ENCODE measurements around the gene PNMA6E.

Gene PNMA6E

GRCh38 chrX:153401133-153401764, at the start of gene PNMA6E:
PNMA6E (minus strand) TSS chrX:153401350; CDS start chrX:153398849, 2,501 bp downstream.
- DNase-seq (ENCODE audit: low spot score): no peak

- DNase-seq (ENCODE audit: low spot score): no peak
Measured at GRCh38 chrX:153450949-153451277, 49.8 kb upstream of the PNMA6E start.

- no peak for DNase-seq (ENCODE audit: low spot score)
Measured at GRCh38 chrX:153450114-153450948, 49.2 kb upstream of the PNMA6E start.

DNA sequence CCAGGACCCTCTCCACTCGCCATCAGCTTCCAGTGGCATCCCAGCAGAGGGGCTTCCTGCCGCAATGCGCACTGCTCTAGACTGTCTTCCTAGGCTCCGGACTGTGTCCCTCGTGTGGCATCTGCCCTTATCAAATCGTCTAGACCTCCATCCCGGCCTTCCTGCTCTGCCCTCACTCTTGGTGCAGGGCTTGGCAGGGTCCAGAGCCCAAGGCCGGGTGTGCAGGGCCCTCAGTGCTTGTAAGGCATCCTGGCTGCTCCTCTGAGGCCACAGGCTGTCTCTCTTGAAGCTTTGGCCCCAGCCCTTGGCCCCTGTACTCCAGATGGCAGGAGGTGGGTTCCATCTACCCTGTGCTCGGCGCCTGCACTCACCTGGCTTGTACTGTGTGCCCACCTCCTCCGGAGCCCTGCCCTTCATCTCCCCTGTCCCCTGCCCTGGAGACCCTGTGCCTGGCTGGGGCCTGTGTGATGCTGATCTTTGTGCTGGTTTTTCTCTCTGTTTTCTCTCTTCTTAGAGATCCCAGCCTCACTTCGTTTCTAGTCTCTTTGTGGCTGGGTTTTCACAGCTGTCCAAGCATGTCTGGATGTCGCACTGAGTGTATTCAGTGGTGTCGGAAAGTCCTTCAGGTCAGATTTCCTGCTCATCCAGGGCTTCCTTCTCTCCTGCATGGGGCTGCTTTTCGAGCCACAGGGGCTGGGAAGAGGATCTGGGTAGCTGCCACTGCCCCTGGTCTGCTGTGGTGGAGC, 48.4 kb upstream of the PNMA6E start:
- DNase-seq (ENCODE audit: low spot score): no peak

- DNase-seq (ENCODE audit: low spot score): no peak
Measured at GRCh38 chrX:153448556-153449367, 47.6 kb upstream of the PNMA6E start.

DNA sequence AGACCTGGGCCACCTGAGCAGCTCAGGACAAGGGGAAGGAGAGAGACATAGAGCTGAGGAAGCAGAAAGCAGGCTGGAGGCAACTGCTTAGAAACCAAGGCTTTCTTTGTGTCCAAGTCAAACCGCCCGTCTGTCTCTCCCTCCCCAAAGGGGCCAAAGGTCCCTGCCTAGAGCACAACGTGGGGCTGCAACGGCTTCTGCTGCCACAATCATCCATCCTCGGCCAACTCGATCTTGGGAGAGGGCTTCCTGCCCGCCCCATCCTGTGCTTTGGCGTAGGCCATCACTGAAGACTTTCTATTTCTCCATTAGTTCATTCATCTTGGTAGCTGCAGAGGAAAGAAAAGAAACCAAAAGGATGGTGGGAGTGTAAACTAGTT, 46.4 kb upstream of the PNMA6E start:
- DNase-seq (ENCODE audit: low spot score): no peak

DNA sequence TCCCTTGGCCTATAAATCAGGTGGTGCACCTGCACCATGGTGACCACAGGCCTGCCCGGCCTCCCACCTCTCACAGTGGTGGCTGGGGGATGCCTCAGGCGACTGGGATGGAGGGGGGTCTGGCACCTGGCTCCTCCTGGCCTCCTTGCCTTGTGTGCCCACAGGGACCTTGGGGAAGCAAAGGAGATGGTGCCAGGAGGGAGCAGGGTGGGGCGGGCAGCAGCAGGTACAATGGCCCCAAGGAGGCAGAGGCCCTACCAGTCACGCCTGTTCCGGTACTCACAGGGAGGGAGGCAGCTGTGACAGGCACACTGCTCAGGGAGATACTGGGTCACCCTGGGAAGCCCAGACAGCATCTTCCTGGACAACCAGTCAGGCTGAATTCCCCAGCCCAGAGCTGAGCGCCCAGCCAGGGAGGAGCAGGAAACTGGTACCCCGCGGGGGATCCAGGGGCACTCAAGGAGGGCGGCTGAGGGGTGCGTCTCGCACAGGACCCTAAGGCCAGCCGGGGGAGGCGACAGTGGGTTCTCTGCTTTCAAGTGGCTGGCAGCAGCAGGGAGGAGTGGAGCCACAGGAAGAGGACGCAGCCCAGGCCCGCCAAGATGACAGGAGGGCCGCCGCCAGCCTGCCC, 45.9 kb upstream of the PNMA6E start:
- DNase-seq (ENCODE audit: low spot score): no peak

DNA sequence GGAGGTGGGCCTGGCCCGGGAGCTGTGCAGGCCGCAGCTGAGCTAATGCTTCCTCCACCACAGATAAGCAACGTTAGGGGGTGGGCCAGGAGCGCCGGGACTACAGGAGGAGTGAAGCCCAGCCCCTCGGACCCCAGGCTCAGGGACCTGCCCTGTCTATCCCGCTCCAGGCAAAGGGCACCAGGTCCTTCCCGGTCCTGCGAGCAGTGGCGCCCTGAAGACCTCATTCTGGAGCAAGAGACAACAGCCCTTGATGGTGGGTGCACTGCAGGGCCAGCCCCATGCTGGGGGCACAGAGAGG, 45.4 kb upstream of the PNMA6E start:
- DNase-seq (ENCODE audit: low spot score): no peak

- no peak for DNase-seq (ENCODE audit: low spot score)
Measured at GRCh38 chrX:153445856-153446635, 44.9 kb upstream of the PNMA6E start, which contains the start of gene TREX2. TREX2 (minus strand) TSS chrX:153446056; CDS start chrX:153445430, 626 bp downstream.

GRCh38 chrX:153445106-153445855, 44.1 kb upstream of the PNMA6E start:
- no peak for DNase-seq (ENCODE audit: low spot score)

DNA sequence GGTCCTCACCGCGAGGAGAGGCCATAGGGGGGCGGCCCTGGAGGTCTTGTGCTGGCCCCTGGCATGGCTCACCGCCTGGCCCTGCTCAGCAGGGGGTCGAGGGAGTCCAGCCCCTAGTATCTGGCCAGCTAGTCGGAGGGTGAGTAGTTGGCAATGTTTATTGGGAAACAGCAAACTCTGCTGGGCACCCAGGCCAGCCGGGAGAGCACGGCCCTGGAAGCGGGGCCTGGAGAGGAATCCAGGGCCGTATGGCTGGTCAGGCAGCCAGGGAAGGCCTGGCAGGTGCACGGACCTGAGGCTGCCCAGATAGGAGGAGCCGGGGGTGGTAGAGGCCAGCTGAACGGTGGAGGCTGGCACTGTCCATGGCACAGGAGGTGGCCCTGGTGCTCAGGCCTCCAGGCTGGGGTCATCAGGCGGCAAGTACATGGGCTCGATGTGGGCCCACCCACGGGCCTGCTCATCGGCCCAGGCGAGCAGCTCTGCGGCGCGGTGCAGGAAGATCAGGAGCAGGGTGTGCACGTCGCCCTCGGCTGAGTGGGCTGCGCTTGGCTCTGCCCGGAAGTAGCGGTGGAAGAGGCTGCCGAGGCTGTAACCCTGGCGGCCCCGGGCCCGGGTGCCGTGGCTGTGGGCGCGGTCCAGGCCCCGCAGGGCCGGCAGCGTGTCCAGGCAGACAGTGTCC, 43.3 kb upstream of the PNMA6E start:
- no peak for DNase-seq (ENCODE audit: low spot score)

DNA sequence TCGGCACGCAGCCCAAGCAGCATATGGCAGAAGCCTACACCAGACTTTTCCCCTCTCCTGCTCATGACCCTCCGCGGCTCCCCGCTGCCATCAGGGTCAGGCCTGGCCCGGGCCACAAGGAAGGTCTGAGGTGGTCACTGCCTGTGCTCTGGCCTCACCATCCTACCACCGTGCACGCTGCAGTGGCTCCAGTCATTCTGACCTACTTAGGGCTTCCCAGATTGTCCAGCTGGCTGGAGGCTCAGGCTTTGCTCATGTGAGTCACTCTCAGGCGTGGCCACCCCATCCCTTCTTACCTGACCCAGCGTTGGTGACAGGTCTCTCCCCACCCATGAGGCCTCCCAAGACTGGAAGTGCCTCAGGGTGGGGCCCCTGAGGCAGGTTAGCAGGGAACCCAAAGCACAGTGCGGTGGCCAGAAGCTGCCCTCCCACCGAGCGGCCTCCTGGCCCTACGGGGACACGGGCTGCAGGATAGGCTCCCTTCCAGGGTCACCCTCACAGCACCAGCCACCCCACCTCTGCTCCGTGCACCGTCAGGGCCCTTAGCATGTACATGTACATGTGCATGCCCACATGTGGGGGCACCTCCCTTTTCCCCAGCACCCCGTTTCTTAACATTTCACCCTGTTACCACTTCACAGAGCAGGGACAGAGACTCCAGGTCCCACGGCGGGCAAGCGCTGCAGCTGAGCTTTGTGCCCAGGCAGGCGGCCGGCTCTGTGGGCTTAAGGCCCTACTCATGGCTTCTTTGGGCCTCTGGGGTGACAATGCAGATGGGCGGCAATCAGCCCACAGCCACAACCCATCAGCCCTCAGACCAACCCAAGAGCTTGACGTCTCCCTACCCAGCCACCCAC, 42.6 kb upstream of the PNMA6E start:
- DNase-seq (ENCODE audit: low spot score): no peak

DNA sequence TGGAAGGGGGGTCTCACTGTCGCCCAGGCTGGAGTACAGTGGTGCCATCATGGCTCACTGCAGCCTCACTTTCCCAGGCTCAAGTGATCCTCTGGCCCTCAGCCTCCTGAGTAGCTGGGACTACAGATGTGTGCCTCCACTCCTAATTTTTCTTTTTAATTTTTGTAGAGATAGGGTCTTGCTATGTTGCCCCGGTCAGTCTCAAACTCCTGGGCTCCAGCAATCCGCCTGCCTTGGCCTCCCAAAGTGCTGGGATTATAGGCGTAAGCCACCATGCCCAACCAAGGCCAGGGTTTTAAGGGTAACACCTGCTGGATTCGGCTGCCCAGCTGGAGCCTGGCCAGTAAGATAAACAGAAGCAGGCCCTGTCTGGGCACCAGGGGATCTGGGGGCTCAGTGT, 41.3 kb upstream of the PNMA6E start:
- DNase-seq (ENCODE audit: low spot score): no peak

DNA sequence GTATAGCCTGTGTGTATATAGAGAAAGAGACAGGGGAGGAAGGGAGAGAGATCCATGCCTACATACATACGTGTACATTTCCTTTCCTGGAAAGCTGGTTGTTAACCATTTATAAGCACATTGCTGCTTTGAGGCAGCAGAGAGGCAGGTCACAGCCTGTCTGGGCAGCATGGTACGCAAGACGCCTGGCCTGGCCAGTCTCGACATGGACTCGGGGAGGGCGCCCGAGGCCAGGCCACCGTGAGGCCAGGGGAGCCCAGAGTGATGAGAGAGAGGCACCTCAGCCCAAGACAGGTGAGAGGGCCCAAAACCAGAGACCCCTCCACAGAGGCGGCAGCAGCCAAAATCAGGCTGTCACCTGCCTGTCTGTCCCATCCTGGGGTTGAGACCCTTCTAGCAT, 40.8 kb upstream of the PNMA6E start:
- no peak for DNase-seq (ENCODE audit: low spot score)

- no peak for DNase-seq (ENCODE audit: low spot score)
Measured at GRCh38 chrX:153441296-153441695, 40.1 kb upstream of the PNMA6E start.

GRCh38 chrX:153440556-153441135, 39.5 kb upstream of the PNMA6E start:
- no peak for DNase-seq (ENCODE audit: low spot score)

DNA sequence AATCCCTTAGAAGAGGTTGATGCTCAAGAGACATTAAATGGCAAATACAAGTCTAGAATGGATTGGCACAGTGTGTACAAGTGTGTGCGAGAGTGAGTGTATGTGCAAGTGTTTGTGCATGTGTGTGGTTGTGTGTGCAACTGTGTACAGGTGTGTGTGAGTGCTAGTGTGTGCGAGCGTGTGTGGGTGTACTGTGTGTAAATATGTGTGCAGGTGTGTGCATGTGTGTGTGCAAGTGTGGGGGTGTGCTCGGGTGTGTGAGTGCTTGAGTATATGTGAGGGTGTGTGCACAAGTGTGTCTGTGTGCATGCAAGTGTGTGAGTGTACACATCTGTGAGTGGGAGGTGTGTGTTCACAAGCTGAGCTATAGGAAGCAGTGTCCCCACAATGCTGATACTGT, 38.8 kb upstream of the PNMA6E start:
- no peak for DNase-seq (ENCODE audit: low spot score)

GRCh38 chrX:153438532-153438931, 37.4 kb upstream of the PNMA6E start:
- DNase-seq (ENCODE audit: low spot score): no peak
